ENCODE measurements around the gene PRIM2.
A peak's percentile ranks its signal among the peaks of the same experiment; 100 is the strongest.
"Not testable (repeated sequence)": the region's sequence is repeated elsewhere in the genome, so short reads cannot be mapped to it uniquely, and the experiment has no call there.

PRIM2 gene

GRCh38 chr6:57515171-57515570, 197.7 kb downstream of the PRIM2 start:
- not testable (repeated sequence) for DNase-seq (ENCODE audit: low spot score)

GRCh38 chr6:57515845-57516244, 198.4 kb downstream of the PRIM2 start:
- DNase-seq (ENCODE audit: low spot score) = not testable (repeated sequence)

GRCh38 chr6:57516776-57517175, 199.3 kb downstream of the PRIM2 start:
- DNase-seq (ENCODE audit: low spot score) = not testable (repeated sequence)

GRCh38 chr6:57519198-57519597, 201.8 kb downstream of the PRIM2 start:
- DNase-seq (ENCODE audit: low spot score) = not testable (repeated sequence)

- not testable (repeated sequence) for DNase-seq (ENCODE audit: low spot score)
These were observed 203.7 kb downstream of the PRIM2 start for GRCh38 chr6:57521085-57521484.

GRCh38 chr6:57523221-57523620, 205.8 kb downstream of the PRIM2 start:
- DNase-seq (ENCODE audit: low spot score) = not testable (repeated sequence)

- not testable (repeated sequence) for DNase-seq (ENCODE audit: low spot score)
These were observed 212.3 kb downstream of the PRIM2 start for GRCh38 chr6:57529755-57530154.

- not testable (repeated sequence) for DNase-seq (ENCODE audit: low spot score)
These were observed 215.2 kb downstream of the PRIM2 start for GRCh38 chr6:57532660-57533059.

- DNase-seq (ENCODE audit: low spot score) = not testable (repeated sequence)
These were observed 217.7 kb downstream of the PRIM2 start for GRCh38 chr6:57535121-57535520.

GRCh38 chr6:57535994-57536393, 218.6 kb downstream of the PRIM2 start:
- peak; percentile 53 for DNase-seq (ENCODE audit: low spot score)

GRCh38 chr6:57537916-57538315, 220.5 kb downstream of the PRIM2 start:
- not testable (repeated sequence) for DNase-seq (ENCODE audit: low spot score)

GRCh38 chr6:57551961-57552360, 234.5 kb downstream of the PRIM2 start:
- DNase-seq (ENCODE audit: low spot score) = not testable (repeated sequence)

- DNase-seq (ENCODE audit: low spot score) = not testable (repeated sequence)
These were observed 240.4 kb downstream of the PRIM2 start for GRCh38 chr6:57557855-57558254.

GRCh38 chr6:57559170-57559569, 241.7 kb downstream of the PRIM2 start:
- not testable (repeated sequence) for DNase-seq (ENCODE audit: low spot score)

GRCh38 chr6:57562233-57562632, 244.8 kb downstream of the PRIM2 start:
- DNase-seq (ENCODE audit: low spot score) = not testable (repeated sequence)

GRCh38 chr6:57572119-57572518, 254.7 kb downstream of the PRIM2 start:
- DNase-seq (ENCODE audit: low spot score) = not testable (repeated sequence)

- DNase-seq (ENCODE audit: low spot score) = not testable (repeated sequence)
These were observed 255.4 kb downstream of the PRIM2 start for GRCh38 chr6:57572844-57573243.

- not testable (repeated sequence) for DNase-seq (ENCODE audit: low spot score)
These were observed 259.6 kb downstream of the PRIM2 start for GRCh38 chr6:57577023-57577422.

GRCh38 chr6:57579489-57579888, 262.1 kb downstream of the PRIM2 start:
- DNase-seq (ENCODE audit: low spot score) = not testable (repeated sequence)

GRCh38 chr6:57581586-57581985, 264.2 kb downstream of the PRIM2 start:
- not testable (repeated sequence) for DNase-seq (ENCODE audit: low spot score)

GRCh38 chr6:57601105-57601504, 283.7 kb downstream of the PRIM2 start:
- DNase-seq (ENCODE audit: low spot score) = not testable (repeated sequence)

- DNase-seq (ENCODE audit: low spot score) = not testable (repeated sequence)
These were observed 287.9 kb downstream of the PRIM2 start for GRCh38 chr6:57605303-57605702.

GRCh38 chr6:57606331-57606730, 288.9 kb downstream of the PRIM2 start:
- DNase-seq (ENCODE audit: low spot score) = not testable (repeated sequence)

GRCh38 chr6:57610612-57611011, 293.2 kb downstream of the PRIM2 start:
- DNase-seq (ENCODE audit: low spot score) = not testable (repeated sequence)

All from pons (tissue), 1 donor.